EL (cell line): ENCODE results near the gene GGCT.
"Not testable (repeated sequence)": the region's sequence is repeated elsewhere in the genome, so short reads cannot be mapped to it uniquely, and the experiment has no call there.

ENCODE experiments used
- DNase-seq: peaks from one replicate; pipeline ENCODE4 v3.0.0-alpha.2; 2016

The GGCT gene, protein sequence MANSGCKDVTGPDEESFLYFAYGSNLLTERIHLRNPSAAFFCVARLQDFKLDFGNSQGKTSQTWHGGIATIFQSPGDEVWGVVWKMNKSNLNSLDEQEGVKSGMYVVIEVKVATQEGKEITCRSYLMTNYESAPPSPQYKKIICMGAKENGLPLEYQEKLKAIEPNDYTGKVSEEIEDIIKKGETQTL

GRCh38 chr7:30504301-30505173 lies at the start of gene GGCT:
TSS of gene GGCT (minus strand) at chr7:30504829. CDS start at chr7:30504709, 120 bp downstream.
- DNase-seq: peak; percentile 99

GRCh38 chr7:30553546-30553945 lies 48.9 kb upstream of the GGCT start:
- DNase-seq: no peak

GRCh38 chr7:30553141-30553540 lies 48.5 kb upstream of the GGCT start:
- no peak for DNase-seq

DNA sequence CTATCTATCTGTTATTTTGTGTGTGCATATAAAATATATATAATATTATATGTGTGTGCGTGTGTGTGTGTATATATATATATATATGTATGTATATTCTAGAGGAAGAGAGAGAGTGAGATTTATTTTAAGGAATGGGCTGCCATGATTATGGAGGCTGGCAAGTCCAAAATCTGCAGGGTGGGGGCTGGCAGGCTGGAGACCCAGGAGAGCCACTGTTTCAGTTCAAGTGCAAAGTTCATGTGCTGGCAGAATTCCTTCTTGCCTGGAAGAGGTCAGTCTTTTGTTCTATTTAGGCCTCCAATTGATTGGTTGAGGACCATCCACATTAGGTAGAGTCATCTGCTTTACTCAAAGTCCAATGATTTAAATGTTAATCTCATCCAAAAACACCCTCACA lies 47.7 kb upstream of the GGCT start:
- no peak for DNase-seq

- DNase-seq: no peak
Observed at GRCh38 chr7:30549931-30550493, 45.4 kb upstream of the GGCT start.

DNA sequence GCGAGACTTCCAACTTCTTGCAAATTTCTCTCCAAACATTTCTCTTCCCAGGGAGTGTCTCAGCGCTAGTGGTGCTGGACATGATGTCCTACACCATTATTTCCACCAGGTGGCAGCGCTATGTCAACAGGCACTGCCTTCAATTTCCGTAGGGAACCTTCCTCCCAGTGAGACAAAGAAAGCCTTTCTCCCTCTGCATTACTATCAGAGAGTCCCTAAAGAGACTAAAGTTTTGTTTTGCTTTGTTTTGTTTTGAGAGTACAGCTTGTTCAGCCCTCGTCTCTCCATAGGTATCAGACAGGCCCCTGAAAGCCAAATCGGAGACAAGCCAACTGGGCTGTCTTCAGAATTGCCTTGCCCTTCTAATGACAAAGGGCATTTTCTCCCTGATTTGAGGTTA lies 44.2 kb upstream of the GGCT start:
- DNase-seq: peak; percentile 74

DNA sequence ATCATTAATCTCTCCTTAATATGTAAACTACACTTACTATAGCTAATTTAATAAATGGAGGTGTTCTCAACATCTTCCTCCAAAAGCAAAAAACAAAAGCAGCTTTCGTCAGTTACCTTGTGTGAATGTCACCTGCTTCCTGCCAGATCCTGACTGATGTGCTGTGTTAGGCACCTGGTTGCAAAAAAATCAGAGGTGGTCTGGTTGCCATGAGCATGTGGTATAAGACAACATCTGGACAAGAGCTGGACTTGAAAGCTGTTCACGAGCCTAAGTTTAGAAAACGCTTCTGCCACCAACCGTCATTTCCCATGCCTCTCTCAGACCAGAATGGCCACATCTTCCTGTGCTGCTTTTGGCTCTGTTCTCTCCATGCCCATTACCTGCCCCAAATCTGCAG lies 42.0 kb upstream of the GGCT start:
- DNase-seq: no peak

GRCh38 chr7:30545791-30546555 lies 41.3 kb upstream of the GGCT start:
- DNase-seq: no peak

GRCh38 chr7:30543813-30544525 lies 39.3 kb upstream of the GGCT start:
- no peak for DNase-seq

- not testable (repeated sequence) for DNase-seq
Observed at GRCh38 chr7:30543115-30543514, 38.5 kb upstream of the GGCT start.

- no peak for DNase-seq
Observed at GRCh38 chr7:30533886-30534285, 29.3 kb upstream of the GGCT start.

DNA sequence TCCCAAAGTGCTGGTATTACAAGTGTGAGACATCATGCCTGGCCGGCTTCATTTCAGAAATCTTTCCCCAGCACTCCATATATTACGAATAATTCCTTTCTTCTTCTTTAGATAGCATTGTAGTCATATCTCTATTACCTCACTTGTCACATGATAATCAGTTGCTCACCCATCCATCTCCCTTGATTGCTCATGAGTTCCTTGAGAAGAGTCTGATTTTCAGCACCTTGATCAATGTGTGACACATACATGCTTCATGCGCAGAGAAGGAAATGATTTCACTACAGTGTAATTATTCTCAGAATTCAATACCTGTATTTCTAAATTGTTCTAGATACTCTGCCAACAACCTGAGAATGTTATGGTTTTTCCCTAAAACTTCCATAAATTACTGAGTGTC lies 26.7 kb upstream of the GGCT start:
- DNase-seq: no peak

- no peak for DNase-seq
Observed at GRCh38 chr7:30530373-30530772, 25.7 kb upstream of the GGCT start.

- no peak for DNase-seq
Observed at GRCh38 chr7:30528779-30529178, 24.1 kb upstream of the GGCT start.

GRCh38 chr7:30527297-30527696 lies 22.7 kb upstream of the GGCT start:
- not testable (repeated sequence) for DNase-seq

DNA sequence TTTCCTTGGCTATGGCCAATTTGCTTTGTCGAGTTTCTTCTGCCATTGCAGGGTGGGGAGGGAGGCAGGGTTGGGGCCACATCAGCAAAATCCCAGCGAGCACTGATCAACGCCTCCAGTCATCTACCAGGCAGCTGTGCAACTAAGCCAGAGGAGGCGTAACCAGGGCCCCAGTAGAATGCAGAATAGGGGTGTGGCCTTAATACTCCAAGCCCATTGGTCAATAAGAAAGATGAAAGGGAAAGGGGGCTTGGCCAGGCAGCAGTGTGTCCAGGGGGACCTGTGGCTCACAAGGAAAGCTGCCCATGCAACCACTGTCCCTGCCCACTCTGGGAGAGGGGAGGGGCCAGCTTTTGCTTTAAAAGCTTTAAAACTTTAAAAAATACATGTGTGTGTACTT lies 21.5 kb upstream of the GGCT start:
- DNase-seq: no peak

DNA sequence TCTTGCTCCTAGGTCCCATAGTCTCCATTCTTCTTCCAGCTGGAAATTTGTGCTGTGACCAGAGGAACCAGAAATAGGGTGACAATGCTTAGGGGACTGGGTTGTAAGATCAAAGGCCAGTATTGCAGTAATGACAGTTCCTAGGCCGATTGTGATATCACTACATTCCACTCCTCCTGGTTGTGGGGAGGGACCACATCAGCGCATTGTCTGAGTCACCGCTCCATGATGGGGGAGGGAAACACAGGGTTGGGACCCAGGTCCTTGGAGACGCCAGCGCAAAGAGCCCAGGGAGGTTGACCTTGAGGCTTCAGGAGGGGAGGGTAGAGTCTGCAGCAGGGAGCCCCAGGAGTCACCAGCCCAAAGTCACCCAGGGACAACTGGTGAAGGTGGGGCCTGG lies 20.8 kb upstream of the GGCT start:
- no peak for DNase-seq

- no peak for DNase-seq
Observed at GRCh38 chr7:30524545-30524944, 19.9 kb upstream of the GGCT start.

DNA sequence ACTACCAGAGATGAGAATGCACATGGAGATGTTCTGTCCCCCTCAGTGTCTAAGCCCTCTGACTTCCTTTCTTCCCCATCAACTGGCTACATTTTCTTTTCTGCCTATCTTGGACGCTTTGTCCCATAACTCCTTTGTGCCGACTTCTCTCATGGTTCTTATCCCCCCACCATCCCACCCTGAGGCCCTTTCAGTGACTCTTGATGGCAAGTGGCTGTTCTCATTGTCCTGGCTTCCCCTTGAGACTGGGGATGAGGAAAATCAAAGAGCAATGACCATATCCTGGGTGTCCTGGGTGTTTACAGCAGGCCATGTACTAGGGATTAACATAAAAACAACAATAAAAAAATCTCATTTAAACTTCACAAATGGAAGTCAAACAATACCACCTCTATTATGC lies 18.8 kb upstream of the GGCT start:
- DNase-seq: no peak

GRCh38 chr7:30522159-30522558 lies 17.5 kb upstream of the GGCT start:
- DNase-seq: no peak

- no peak for DNase-seq
Observed at GRCh38 chr7:30521532-30521931, 16.9 kb upstream of the GGCT start.

DNA sequence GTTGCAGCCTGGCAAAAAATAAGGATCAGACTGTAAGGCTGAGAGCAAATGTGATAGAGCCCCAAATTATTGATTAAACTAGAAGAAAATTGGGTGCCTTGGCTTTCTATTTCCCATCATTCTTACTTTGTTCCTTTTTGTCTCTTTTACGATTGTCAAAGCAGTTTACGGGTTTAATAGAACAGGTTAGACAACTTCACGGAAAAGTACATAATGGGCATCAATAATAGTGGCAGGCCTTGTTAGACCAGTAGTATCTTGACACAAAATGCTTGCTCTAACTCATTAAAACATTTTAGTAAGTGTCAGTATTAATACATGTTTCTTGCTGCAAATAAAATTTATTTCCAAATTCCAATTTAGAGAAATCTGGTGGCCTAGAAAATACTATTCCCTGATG lies 14.5 kb upstream of the GGCT start:
- no peak for DNase-seq

- no peak for DNase-seq
Observed at GRCh38 chr7:30515761-30516160, 11.1 kb upstream of the GGCT start.
